ENCODE data around the gene OR4D2. TPM values are rescaled to one million over a fixed set of nuclear protein-coding genes. Genes with fewer than 3 reads are reported as not detected.

OR4D2 gene
- total and polyA plus RNA-seq, 4 donors = not detected

DNA sequence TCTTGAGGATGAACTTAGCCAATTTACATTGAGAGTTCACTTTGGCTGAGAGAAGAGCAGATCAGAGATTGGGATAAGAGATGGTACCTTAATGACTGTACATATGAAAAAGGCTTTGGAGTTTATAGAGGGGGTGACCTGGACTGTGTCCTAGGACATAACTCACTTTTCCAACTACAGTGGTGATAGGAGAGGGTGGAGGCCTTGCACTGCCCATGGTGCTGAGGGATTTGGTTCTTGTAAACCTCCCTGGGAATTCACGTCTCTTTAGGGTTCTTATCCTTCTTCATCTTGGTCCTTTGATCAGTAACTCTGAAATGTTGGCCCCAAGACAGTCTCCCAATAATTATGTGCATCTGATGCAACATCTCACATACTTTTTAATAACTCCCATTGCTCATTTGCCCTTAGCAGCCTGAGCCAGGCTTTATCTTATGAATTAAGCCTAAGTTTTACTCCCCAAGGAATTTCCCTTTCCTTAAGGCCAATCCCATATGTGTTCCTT, 18.8 kb upstream of the OR4D2 start, which contains the start of gene OR4D1:
OR4D1 (plus strand) TSS at position 455 of the 505 bp plus-strand sequence. CDS start 6,770 bp downstream, outside the sequence.
- Histone ChIP-seq H3K36me3 (ENCODE audit: control insufficient read depth in 4 of 4, insufficient read depth in 4 of 4, low read length in 4 of 4) (no peaks in the 10 kb centered on the region), H3K9me3 (ENCODE audit: control insufficient read depth in 4 of 4, insufficient read depth in 3 of 4, low read length in 3 of 4) (peaks cover 0 to 17% (median 0%) of the 10 kb centered on the region in 4 donors), H3K9ac (ENCODE audit: insufficient read depth in 1 of 2, low read length in 2 of 2) (no peak within 1 kb of the TSS), H3K4me3 (no peak within 1 kb of the TSS), H3K27me3 (ENCODE audit: control insufficient read depth in 3 of 3, insufficient read depth in 3 of 3, low read length in 2 of 3) (peaks cover 0 to 30% (median 10%) of the 10 kb centered on the region in 3 donors), H3K4me1 (ENCODE audit: control insufficient read depth in 5 of 5, insufficient read depth in 5 of 5, low read length in 5 of 5) (peaks cover 0 to 3% (median 0%) of the 10 kb centered on the region in 5 donors), H3K27ac (ENCODE audit: low read depth in 1 of 2, low read length in 1 of 2) (no peak within 1 kb of the TSS)
- DNase-seq (no peak), ATAC-seq (ENCODE audit: insufficient read depth, low FRiP score) (no peak)
- TF ChIP-seq, protein P1, sequence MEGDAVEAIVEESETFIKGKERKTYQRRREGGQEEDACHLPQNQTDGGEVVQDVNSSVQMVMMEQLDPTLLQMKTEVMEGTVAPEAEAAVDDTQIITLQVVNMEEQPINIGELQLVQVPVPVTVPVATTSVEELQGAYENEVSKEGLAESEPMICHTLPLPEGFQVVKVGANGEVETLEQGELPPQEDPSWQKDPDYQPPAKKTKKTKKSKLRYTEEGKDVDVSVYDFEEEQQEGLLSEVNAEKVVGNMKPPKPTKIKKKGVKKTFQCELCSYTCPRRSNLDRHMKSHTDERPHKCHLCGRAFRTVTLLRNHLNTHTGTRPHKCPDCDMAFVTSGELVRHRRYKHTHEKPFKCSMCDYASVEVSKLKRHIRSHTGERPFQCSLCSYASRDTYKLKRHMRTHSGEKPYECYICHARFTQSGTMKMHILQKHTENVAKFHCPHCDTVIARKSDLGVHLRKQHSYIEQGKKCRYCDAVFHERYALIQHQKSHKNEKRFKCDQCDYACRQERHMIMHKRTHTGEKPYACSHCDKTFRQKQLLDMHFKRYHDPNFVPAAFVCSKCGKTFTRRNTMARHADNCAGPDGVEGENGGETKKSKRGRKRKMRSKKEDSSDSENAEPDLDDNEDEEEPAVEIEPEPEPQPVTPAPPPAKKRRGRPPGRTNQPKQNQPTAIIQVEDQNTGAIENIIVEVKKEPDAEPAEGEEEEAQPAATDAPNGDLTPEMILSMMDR (IDR thresholded peaks at IDR 0.05; ENCODE audit: control extremely low read depth, extremely low read depth) = no peak
- WGBS, 2 donors = 62 to 73% methylated on average over 1 of the region's 1 CpG

DNA sequence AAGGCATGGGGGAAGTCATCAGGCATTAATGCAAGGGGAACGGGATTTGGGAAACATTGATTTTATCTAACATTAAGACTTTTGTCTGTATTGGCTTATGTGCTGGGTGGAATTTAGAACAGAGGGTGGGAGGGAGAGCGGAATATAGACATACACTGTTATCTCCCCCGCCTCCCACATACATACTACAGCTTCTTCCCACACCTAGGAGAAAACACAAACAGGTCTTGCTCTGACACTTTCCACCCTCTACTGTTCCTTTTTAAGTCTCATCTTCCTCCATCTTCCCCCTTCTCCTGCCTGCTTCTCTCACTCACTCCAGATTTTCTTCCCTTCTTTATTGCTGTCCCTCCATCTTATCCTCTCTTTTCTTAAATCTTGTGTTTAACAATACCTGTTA, 18.2 kb upstream of the OR4D2 start:
- WGBS, 2 donors = 87 to 88% methylated on average over 3 of the region's 3 CpGs
- Histone ChIP-seq H3K9me3 (ENCODE audit: control insufficient read depth in 4 of 4, insufficient read depth in 3 of 4, low read length in 3 of 4) (peaks cover 0 to 17% (median 0%) of the 10 kb centered on the region in 4 donors), H3K9ac (ENCODE audit: insufficient read depth in 1 of 2, low read length in 2 of 2) (no peak overlapping the region), H3K4me3 (no peak overlapping the region), H3K4me1 (ENCODE audit: control insufficient read depth in 5 of 5, insufficient read depth in 5 of 5, low read length in 5 of 5) (peaks cover 0 to 3% (median 0%) of the 10 kb centered on the region in 5 donors), H3K27me3 (ENCODE audit: control insufficient read depth in 3 of 3, insufficient read depth in 3 of 3, low read length in 2 of 3) (peaks cover 0 to 32% (median 10%) of the 10 kb centered on the region in 3 donors), H3K27ac (ENCODE audit: low read depth in 1 of 2, low read length in 1 of 2) (no peak overlapping the region), H3K36me3 (ENCODE audit: control insufficient read depth in 4 of 4, insufficient read depth in 4 of 4, low read length in 4 of 4) (no peaks in the 10 kb centered on the region)
- TF ChIP-seq, protein P1 (IDR thresholded peaks at IDR 0.05; ENCODE audit: control extremely low read depth, extremely low read depth) = no peak
- ATAC-seq (ENCODE audit: insufficient read depth, low FRiP score) (no peak), DNase-seq (no peak)

DNA sequence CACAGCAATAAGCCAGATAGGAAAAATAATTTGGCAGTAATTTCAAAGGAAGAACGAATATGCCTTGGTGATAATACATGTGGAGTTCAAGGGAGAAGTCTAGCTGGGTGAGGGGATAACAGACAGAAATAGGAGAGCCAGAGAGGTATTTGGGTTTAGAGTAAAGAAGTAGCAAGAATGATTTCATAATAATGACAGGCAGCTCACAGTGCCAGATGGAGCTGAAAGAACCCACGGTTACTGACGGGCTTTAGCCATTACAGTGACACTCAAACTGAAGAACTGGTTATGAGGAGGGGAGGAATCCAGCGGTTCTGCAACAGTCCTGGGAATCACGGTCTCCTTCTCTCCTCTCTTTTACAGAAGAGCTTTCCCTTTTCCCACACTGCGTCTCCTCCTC, 16.4 kb upstream of the OR4D2 start:
- DNase-seq = no peak
- 58 to 62% methylated on average over 6 of the region's 6 CpGs for WGBS, 2 donors
- H3K9ac ChIP-seq (ENCODE audit: insufficient read depth in 1 of 2, low read length in 2 of 2) = no peak overlapping the region

More for the DNA sequence above, 16.4 kb upstream of the OR4D2 start:
- Histone ChIP-seq H3K9me3 (ENCODE audit: control insufficient read depth in 4 of 4, insufficient read depth in 3 of 4, low read length in 3 of 4) (peaks cover 0 to 4% (median 0%) of the 10 kb centered on the region in 4 donors), H3K27me3 (ENCODE audit: control insufficient read depth in 3 of 3, insufficient read depth in 3 of 3, low read length in 2 of 3) (peaks cover 0 to 49% (median 18%) of the 10 kb centered on the region in 3 donors), H3K36me3 (ENCODE audit: control insufficient read depth in 4 of 4, insufficient read depth in 4 of 4, low read length in 4 of 4) (no peaks in the 10 kb centered on the region), H3K27ac (ENCODE audit: low read depth in 1 of 2, low read length in 1 of 2) (no peak overlapping the region), H3K4me1 (ENCODE audit: control insufficient read depth in 5 of 5, insufficient read depth in 5 of 5, low read length in 5 of 5) (peaks cover 0 to 3% (median 0%) of the 10 kb centered on the region in 5 donors), H3K4me3 (no peak overlapping the region)
- TF ChIP-seq, protein P1 (IDR thresholded peaks at IDR 0.05; ENCODE audit: control extremely low read depth, extremely low read depth) = no peak
- ATAC-seq (ENCODE audit: insufficient read depth, low FRiP score) = no peak

Measured in lung (tissue), 12 donors.